ENCODE data around the gene MBNL1.

Gene MBNL1, protein sequence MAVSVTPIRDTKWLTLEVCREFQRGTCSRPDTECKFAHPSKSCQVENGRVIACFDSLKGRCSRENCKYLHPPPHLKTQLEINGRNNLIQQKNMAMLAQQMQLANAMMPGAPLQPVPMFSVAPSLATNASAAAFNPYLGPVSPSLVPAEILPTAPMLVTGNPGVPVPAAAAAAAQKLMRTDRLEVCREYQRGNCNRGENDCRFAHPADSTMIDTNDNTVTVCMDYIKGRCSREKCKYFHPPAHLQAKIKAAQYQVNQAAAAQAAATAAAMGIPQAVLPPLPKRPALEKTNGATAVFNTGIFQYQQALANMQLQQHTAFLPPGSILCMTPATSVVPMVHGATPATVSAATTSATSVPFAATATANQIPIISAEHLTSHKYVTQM

DNA sequence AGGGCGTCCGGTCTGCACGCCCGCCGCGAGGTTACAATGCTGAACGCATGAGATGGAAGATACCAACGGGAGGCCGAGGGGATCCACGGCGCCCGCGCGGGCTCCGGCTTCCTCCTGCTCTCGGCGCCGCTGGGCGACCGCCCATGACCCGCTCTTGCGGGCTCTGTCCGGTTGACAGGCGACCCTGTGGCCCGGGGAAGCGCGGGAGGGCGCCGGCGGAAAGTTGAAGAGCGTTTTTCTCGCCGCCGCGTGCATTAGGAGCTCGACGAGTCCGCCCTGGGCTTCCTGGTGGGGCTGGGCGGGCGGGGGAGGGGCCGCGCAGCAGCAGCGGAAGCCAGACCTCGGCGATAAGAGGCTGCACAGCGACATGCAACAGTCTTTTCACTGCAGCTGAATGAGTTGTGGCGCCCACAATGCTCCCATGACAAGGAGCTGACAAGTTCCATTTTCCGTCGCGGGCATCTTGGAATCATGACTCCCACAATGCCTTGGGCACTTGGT lies at the start of gene MBNL1:
MBNL1 (plus strand) TSS at position 375 of the 501 bp plus-strand sequence. CDS start 31,265 bp downstream, outside the sequence.
- peak; percentile 89 for DNase-seq

DNA sequence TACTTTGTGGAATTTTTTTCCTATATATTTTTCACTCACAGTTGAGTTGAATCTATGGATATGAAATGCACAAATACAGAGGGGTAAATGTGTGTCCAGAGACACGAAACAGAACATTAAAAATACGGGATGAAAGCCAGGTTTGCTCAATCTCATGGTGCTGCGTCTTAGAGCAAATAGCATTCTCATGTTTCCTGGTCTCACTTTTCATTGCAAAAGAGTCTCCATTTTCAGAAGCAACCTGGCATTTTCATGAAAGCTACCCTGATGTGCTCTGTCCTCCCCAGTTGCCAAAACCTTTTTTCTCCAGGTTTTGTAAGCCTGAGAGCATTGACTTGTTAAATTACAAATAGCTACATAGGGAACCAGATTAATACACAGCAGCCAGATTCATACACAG lies 49.5 kb upstream of the MBNL1 start:
- DNase-seq: no peak

DNA sequence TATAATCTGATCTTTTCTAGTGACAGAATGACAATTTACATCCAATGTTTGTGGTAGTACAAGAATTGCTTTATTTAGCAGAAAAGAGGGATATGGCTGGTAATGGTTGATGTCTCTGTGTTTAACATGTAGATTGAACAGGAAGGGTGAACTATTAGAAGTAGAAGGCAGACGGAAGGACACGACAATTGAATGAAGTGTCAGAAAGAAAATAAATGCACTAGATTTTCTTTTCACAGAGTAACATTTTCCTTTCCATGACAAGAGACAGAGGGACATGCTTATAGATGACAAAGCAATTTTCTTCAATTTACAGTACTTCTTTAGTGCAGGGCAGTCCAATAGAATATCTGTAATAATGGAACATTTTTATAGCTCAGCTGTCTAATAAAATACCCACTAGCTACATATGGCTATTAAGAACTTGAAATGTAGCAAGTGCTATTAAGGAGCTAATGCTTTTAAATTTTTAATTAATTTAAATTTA lies 48.9 kb upstream of the MBNL1 start:
- DNase-seq: no peak

DNA sequence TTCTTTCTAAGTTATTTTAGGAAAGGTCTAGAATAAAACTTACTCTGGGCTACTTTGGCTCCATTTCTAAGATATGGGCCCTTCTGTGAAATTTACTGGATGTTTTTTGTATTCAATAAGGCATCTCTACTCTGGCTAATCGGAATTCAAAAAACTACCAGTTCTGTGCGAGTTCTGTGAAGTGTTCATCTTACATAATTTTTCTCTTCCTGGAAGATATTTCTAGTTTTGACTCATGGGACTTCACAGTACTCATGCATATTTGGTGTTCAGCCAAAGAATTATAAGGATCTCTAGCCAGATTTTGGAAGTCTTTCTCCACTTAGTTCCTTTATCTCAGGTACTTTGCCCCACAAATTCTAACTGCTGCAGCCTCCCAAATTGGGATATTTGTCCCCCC lies 46.4 kb upstream of the MBNL1 start:
- DNase-seq: no peak

DNA sequence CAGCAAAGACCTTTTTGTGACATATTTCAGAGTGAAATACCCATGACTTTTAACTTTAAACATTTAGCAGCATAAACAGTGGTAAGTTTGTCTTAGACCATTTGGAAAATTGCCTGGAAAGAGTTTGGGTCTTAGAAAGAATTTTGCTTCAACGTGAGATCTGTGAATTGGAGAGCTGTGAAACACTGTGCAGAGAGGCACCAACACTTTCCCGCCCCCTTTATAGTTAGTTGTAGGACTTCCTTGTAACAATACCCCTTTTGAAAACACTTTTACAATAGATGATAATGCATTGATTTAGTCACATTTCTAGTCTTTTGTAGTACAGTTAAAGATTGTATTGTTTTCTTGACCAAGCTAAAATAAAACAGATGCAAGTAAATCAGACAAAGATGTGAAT lies 43.5 kb upstream of the MBNL1 start:
- DNase-seq: no peak

DNA sequence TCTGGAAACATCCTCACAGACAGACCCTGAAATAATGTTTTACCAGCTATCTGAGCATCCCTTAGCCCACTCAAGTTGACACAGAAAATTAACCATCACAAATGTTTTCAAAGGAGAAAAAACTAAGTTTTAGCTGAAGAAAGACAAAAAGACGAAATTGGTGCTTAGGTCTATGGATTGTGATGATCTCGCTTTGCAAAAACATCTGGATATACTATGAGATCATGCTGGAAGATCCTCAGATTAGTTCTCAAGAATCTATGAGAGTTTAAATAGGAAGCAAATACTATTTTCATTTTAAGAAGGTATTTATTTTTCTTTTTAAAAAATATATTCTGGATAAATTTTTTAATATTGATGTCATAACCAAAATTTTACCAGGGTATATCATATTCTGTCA lies 42.6 kb upstream of the MBNL1 start:
- no peak for DNase-seq

DNA sequence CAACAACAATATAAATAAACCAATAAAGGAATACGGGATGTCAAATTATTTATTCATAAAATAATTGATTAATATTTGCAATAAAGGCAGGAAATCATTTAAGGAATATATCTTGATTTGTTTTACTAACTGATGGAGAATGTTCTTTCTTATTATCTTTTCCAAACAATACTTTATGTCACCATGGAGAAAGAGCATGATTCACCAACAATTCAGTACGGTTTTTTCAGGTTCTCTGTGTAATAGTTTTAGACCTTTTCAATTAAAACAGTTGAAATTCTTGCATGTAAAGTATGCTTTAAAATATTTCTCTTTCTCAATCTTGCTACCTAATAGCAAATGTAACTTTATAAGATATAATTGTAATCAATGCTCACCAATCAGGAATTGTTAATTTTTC lies 41.7 kb upstream of the MBNL1 start:
- no peak for DNase-seq

DNA sequence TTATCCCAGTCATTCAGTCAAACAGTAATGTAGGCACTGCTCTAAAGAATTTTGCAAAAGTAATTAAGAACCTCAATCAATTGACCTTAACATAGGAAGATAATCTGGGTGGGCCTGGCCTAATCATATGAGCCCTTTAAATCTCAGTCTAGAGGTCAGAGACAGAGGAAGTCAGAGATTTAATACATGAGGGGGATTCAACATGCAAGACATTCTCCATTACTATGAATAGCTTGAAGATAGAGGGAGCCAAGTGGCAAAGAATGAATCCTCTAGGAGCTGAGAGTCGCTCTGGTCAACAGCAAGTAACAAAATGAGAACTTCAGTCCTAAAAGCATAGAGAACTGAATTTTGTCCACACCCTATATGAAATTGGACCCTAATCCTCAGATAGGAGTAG lies 39.0 kb upstream of the MBNL1 start:
- no peak for DNase-seq

DNA sequence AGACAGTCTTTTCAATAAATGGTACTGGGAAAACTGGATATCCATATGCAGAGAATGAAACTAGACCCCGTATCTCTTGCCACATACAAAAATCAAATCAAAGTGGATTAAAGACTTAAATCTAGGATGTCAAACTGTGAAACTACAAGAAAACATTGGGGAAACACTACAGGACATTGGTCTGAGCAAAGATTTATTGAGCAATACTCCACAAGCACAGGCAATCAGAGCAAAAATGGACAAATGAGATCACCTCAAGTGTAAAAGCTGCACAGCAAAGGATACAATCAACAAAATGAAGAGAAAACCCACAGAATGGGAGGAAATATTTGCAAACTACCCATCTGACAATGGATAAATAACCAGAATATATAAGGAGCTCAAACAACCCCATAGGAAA lies 38.4 kb upstream of the MBNL1 start:
- no peak for DNase-seq

DNA sequence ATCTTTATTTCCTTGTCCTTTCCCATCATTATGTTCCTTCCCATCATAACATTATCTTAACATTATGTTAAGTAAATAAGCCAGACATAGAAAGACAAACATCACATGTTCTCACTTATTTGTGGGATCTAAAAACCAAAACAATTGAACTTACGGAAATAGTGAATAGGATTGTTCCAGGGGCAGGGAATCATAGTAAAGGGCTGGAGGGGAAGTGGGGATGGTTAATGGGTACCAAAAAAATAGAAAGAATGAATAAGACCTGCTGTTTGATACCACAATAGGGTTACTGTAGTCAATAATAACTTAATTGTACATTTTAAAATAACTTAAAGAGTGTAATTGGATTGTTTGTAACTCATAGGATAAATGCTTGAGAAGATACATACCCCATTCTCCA lies 36.7 kb upstream of the MBNL1 start:
- no peak for DNase-seq

DNA sequence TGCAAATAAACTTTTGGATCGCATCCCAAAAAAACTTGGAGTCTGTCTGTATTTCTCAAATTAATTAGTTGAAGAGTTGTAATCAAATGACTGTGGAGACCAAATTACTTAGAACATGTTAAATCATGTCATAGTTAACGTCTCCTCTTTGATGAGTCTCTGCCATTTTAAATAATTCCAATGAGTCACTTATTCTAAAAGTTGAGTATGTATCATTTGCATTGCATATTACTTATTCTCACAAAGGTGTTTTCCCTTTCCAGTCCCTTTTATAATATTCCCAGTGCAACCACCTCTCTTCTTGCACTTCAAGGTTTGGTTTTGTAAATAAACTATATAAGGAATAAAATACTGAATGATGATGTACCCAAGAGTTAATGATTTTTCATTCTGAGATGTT lies 36.0 kb upstream of the MBNL1 start:
- DNase-seq: no peak

DNA sequence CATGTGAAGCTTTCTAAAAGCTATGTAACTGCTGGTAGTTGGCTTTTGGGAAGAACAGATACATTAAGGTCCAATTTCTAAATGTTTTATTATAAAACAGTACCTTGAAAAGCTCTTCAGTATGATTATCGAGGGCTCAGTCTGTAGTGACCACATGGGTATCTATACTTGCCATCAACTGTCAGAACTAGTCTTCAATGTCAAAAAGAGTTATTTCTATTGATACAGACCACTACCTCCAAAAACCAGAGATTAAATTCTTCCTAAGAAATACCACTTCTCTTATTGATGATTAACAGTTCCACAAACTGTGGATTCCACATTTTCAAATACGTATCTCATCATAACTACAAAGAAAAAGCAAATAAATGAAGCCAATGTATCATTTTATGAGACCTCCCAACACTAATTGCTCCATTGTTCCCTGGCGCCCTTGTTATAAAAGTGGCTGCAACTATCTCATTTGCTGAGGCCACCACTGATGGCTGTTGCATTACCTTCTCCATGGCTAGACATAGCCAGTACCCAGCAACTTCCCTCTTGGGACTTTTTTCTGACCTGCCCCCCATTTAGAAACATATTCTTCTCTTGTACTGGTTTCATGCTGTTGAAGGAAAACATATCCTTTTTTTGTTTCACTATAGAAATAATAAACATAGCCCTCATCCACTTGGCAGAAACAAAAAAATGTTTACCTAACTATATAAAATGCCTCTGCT lies 33.9 kb upstream of the MBNL1 start:
- DNase-seq: no peak

DNA sequence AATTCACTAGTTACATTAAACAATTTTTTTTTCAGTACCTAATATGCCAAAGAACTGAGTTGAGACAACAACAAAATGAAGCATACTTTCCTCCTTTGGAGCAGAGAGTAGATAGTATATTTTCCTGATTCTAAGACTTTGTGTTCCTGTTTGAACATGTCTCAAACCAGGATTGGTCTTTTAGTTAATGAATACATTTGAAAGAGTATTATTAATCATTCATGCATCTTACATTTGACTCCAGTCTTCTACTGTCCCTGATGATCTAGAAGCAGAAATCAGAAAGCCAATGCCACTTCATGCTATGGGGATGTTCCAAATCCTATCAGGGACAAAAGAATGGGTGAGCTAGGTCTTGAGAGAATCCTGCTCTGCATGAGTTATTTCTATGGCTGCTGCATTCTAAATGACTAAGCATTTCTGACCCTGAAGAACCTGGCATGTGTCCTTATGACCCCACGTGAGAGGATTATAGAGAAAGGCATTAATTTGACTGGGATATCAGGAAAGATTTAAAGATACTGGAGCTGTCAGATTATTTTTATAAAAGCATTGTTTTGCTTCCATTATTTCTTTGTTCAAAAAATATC lies 32.9 kb upstream of the MBNL1 start:
- no peak for DNase-seq

DNA sequence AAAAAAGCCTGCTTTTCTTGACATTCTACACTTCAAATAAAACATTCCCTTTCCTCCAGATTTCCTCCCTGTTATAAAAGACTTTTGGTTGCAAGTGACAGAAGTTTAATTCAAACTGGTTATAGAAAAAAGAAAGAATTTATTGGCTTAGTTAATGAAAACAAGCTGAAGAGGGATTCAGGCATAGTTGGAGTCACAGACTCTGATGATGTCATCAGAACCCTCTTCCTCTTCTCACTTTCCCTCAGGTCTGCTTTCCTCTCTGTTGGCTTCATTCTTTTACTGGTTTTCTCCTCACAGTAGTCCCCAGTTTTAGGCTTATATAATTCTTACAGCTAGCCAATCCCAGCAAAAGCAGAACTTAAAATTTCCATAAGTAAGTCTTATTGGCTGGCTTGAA lies 32.0 kb upstream of the MBNL1 start:
- DNase-seq: no peak

DNA sequence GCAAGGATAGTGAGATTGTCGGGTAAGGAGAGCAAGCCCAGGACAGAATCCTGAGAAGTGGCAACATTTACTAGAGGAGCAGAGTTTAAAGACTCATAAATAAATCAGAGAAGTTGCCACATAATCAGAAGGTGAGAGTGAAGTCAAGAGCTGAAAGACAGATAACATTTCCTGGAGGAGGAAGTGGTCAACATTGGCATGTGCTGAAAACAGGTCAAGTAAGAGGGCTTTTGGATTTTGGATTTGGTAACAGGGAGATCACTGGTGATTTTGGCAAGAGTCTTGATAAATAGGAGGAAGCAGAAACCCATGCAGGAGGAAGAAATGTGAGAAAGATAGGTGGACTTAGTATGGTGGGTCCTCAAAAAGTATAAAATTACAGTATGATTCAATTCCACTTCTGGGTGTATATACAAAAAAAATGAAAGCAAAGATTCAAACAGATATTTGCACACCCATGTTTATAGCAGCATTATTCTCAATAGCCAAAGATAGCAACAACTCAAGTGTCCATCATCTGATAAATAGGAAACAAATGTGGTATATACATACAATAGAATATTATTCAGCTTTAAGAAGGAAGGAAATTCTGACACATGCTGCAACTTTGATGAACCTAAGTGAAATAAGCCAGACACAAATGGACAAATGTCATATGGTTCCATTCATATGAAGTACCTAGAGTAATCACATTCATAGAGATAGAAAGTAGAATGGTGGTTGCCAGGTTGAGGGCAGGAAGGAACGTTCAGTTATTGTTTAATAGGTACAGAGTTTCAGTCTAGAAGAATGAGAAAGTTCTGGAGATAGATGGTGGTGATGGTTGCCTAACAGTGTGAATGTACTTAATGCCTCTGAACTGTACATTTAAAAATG lies 27.3 kb upstream of the MBNL1 start:
- no peak for DNase-seq

DNA sequence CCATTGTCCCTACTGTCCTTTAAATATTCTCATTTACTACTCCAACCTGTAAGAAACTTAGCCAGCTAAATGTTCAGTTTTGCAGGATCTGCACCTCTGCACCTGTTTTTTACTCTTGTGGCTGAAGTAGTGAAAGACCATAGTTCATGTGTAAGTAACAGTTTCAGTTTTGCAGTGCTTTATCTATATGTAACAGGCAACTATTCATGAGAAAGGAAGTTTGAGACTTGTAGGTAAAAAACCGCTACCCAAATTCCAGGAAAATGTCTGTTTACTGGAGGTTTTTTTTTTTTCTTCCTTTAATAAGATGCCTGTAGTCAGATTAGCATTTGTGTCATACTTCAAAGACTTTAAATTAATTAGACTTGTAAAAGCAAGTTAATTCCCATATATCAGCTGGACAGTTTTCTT lies 25.4 kb upstream of the MBNL1 start:
- DNase-seq: peak; percentile 63

DNA sequence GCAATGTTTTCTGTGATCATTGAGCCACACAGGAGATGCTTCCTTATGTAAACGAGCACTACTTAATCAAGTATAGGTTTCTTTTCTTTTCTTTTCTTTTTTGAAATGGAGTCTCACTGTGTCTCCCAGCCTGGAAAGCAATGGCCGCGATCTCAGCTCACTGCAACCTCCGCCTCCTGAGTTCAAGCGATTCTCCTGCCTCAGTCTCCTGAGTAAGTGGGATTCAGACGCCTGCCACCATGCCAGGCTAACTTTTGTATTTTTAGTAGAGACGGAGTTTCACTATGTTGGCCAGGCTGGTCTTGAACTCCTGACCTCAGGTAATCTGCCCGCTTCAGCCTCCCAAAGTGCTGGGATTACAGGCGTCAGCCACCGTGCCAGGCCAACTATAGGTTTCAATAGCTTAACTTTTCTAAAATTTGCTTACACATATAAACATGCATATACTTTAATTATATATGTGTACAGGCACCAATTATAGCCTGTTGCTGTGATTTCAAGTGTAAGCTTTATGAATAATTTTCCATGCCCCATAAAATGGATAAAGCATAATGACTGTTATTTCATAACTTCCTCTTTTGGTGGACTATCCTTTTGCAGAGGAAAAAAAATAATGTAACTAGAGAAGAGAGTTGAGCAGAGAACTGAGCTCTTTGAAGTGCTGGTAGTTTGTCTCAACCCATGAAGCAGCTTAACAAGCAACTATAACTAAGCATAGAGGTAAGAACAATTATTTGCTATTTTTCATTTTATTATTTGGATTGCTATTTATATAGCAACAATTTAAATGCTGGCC lies 24.8 kb upstream of the MBNL1 start:
- DNase-seq: peak; percentile 52

DNA sequence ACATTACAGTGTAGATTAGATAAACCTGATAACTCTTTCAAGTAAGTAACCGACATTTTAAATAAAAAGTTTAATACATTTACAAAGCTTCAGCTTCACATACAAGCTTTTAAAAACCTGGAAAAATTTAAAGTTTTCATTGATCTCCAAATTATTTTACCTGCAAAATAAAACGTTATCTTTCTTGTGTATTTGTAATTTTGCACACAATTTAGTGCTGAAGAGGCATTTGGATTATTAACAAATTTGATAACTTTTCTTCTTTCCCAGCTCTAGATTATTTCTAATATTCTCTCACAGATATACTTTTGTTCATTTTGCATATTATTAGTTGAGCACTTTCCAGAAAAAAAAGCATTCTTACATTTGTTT lies 24.2 kb upstream of the MBNL1 start:
- no peak for DNase-seq

DNA sequence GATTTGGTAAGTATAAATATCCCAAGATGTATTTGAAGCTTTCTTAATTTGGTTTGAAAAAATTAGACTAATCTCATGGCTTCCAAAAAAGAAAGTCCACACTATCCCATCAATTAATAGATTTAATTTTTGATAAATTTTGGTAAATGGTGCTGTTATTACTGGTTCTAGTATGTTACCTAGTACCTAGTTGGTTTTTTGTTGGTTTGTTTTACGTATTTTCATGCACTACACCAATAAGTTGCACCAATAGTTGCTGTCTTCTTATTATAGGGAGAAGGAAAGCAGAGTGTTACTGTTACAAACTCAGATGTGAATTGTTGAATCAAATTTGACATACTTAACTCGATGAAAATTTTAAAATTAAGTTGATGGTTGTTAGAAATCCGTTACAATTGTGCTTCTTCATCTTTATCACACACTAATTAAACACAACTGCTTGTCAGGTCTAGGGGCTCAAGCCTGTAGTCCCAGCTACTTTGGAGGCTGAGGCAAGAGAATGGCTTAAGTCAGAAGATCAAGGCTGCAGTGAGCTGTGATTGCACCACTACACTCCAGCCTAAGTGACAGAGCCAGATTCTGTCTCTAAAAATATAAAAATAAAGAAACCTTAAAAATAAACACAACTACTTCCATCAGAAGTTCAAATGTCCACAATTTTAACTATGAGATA lies 23.1 kb upstream of the MBNL1 start:
- DNase-seq: no peak

DNA sequence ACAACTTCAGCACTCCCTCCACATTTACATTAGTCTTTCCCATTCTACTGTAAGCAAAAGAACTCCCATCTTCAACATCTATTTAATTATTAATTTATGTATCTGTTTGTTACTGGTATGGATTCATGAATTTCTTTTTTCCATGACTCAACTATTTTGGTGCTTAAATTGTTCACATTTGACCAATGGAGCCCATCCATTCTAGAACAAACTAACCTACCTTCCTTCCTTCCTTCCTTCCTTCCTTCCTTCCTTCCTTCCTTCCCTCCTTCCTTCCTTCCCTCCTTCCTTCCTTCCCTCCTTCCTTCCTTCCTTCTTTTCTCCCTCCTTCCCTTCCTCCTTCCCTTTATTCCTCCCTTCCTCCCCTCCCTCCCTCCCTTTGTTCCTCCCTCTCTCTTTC lies 16.8 kb upstream of the MBNL1 start:
- DNase-seq: no peak

DNA sequence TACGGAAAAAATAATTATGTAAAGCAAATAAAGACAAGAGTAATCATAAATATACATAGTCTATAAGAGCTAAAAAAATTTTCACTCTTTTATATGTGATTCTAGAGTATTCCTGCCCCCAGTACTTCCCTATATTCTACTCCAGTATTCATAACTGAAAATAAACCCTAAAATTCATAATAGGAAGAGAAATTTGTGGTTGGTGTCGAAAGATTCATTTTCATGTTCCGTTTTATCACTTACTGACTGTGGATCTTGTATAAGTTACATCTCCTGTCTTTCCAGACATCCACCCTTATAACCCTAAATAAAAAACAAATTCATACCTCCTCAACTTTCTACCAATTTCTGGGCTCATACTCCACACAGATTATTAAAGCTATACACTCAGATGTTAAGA lies 16.0 kb upstream of the MBNL1 start:
- no peak for DNase-seq

All from CD4-positive, alpha-beta T cell treated with Interleukin-12 subunit alpha and Interleukin-12 subunit beta, for 1 hour (primary cell).